Caco-2 (cell line): ENCODE measurements around the gene KCNG4. TPM values are rescaled to one million over a fixed set of nuclear protein-coding genes. Genes with fewer than 3 reads are reported as not detected.

Experiments used
- BruUV-seq: library from RNA; stranded (reverse); fragments of 400-500 nt; replicated peaks from 2 replicates; lab custom pipeline; 2021; lab: Mats Ljungman, UMichigan
- CTCF ChIA-PET: fragments of 300-600 bp; sonication (Branson Sonifier 250); formaldehyde crosslinking; loops from one replicate; lab custom pipeline; 2022; ENCODE audit warnings: antibody characterized with exemption; lab: Charles Lee
- POLR2A ChIA-PET: fragments of 300-600 bp; sonication (Branson Sonifier 250); formaldehyde crosslinking; loops from one replicate; lab custom pipeline; 2022; ENCODE audit warnings: antibody characterized with exemption; lab: Charles Lee
- DNase-seq, 2 experiments: peaks; one replicate each; pipeline versions ENCODE4 v3.0.0 to v3.0.0-alpha.2; 2020 to 2022
- H3K27me3 ChIP-seq: replicated peaks from 2 replicates; pipeline ENCODE4 v1.6.0; 2011; ENCODE audit warnings: low read length; ENCODE audit not compliant: control insufficient read depth, insufficient read depth
- H3K36me3 ChIP-seq: 2 replicates; pipeline ENCODE4 v1.5.1; 2011; ENCODE audit warnings: low read length; ENCODE audit not compliant: control insufficient read depth, insufficient read depth
- H3K4me1 ChIP-seq: fragments of 250-450 bp; sonication (Bioruptor Pico); 2 replicates; pipeline ENCODE4 v1.5.1; 2020; ENCODE audit warnings: mild to moderate bottlenecking
- H3K4me3 ChIP-seq: 2 replicates; pipeline ENCODE4 v1.5.1; 2011; ENCODE audit warnings: low read depth, mild to moderate bottlenecking, control low read depth, low read length
- H3K9me3 ChIP-seq: fragments of 250-450 bp; sonication (Bioruptor Pico); 2 replicates; pipeline ENCODE4 v1.5.1; 2020; ENCODE audit warnings: mild to moderate bottlenecking, moderate library complexity
- H3K27ac Mint-ChIP-seq: one replicate; pipeline ENCODE4 v1.8.0; 2022; ENCODE audit warnings: mixed read lengths; ENCODE audit not compliant: unreplicated experiment
- H3K27me3 Mint-ChIP-seq: one replicate; pipeline ENCODE4 v1.8.0; 2022; ENCODE audit warnings: mixed read lengths; ENCODE audit not compliant: insufficient read depth, unreplicated experiment
- H3K36me3 Mint-ChIP-seq: one replicate; pipeline ENCODE4 v1.8.0; 2022; ENCODE audit warnings: mild to moderate bottlenecking, mixed read lengths; ENCODE audit not compliant: insufficient read depth, unreplicated experiment
- H3K4me1 Mint-ChIP-seq: one replicate; pipeline ENCODE4 v1.8.0; 2022; ENCODE audit warnings: low read depth, mixed read lengths; ENCODE audit not compliant: unreplicated experiment
- H3K4me3 Mint-ChIP-seq: one replicate; pipeline ENCODE4 v1.8.0; 2022; ENCODE audit warnings: mild to moderate bottlenecking, moderate library complexity, mixed read lengths; ENCODE audit not compliant: unreplicated experiment
- H3K9me3 Mint-ChIP-seq: one replicate; pipeline ENCODE4 v1.8.0; 2022; ENCODE audit warnings: mixed read lengths; ENCODE audit not compliant: unreplicated experiment
- intact Hi-C: fragments of 100-400 bp; cut with micrococcal nuclease; formaldehyde crosslinking; loops from one replicate; pipeline ENCODE4 v1.10.0; 2022; ENCODE audit not compliant: unreplicated experiment
- total RNA-seq: library from RNA; stranded (reverse); gene quantifications from 2 replicates; pipeline ENCODE4 v1.2.3, GENCODE V29; 2022
- TF ChIP-seq, protein P1 (sequence below), 2 experiments: fragments of 200-600 bp in 1 of 2; IDR thresholded peaks; 1 replicate in 1 of 2; 2 replicates in 1 of 2; pipeline versions ENCODE4 v1.5.1 to v1.8.0; 2011 to 2022; ENCODE audit warnings: antibody characterized with exemption in 1 of 2, control low read depth in 1 of 2, inconsistent platforms in 1 of 2, low read depth in 1 of 2, low read length in 1 of 2, mild to moderate bottlenecking in 1 of 2, moderate library complexity in 1 of 2; ENCODE audit not compliant: insufficient read depth in 1 of 2, severe bottlenecking in 1 of 2, unreplicated experiment in 1 of 2

Gene KCNG4
- total RNA-seq, 1 experiment from 2014 or later = not detected

- ChIA-PET CTCF (no interaction called here), POLR2A (no interaction called here)
- BruUV-seq = no TSS peak
- H3K36me3 Mint-ChIP-seq = peaks cover 19% of the 10 kb centered on the region
- no peak overlapping the region for H3K27ac Mint-ChIP-seq
- Histone ChIP-seq H3K9me3 (no peaks in the 10 kb centered on the region), H3K36me3 (peaks cover 4% of the 10 kb centered on the region), H3K4me1 (peaks cover 15% of the 10 kb centered on the region), H3K27me3 (no peaks in the 10 kb centered on the region), H3K4me3 (no peak overlapping the region)
- no peak overlapping the region for H3K4me3 Mint-ChIP-seq
- peaks cover 6% of the 10 kb centered on the region for H3K4me1 Mint-ChIP-seq
- TF ChIP-seq, protein P1, sequence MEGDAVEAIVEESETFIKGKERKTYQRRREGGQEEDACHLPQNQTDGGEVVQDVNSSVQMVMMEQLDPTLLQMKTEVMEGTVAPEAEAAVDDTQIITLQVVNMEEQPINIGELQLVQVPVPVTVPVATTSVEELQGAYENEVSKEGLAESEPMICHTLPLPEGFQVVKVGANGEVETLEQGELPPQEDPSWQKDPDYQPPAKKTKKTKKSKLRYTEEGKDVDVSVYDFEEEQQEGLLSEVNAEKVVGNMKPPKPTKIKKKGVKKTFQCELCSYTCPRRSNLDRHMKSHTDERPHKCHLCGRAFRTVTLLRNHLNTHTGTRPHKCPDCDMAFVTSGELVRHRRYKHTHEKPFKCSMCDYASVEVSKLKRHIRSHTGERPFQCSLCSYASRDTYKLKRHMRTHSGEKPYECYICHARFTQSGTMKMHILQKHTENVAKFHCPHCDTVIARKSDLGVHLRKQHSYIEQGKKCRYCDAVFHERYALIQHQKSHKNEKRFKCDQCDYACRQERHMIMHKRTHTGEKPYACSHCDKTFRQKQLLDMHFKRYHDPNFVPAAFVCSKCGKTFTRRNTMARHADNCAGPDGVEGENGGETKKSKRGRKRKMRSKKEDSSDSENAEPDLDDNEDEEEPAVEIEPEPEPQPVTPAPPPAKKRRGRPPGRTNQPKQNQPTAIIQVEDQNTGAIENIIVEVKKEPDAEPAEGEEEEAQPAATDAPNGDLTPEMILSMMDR (IDR thresholded peaks at IDR 0.05; ENCODE audit: insufficient read depth in 1 of 2, low read depth in 1 of 2, low read length in 1 of 2, severe bottlenecking in 1 of 2, unreplicated experiment in 1 of 2) = no peak
- H3K9me3 Mint-ChIP-seq = no peaks in the 10 kb centered on the region
- H3K27me3 Mint-ChIP-seq = no peaks in the 10 kb centered on the region
- DNase-seq = no peak
- intact Hi-C loops = loop anchor here (10.0 kb wide), 1 partner anchor 303 kb away; no protein-coding TSS in a partner anchor
These were observed 58.5 kb downstream of the KCNG4 start for GRCh38 chr16:84181144-84181915.

DNA sequence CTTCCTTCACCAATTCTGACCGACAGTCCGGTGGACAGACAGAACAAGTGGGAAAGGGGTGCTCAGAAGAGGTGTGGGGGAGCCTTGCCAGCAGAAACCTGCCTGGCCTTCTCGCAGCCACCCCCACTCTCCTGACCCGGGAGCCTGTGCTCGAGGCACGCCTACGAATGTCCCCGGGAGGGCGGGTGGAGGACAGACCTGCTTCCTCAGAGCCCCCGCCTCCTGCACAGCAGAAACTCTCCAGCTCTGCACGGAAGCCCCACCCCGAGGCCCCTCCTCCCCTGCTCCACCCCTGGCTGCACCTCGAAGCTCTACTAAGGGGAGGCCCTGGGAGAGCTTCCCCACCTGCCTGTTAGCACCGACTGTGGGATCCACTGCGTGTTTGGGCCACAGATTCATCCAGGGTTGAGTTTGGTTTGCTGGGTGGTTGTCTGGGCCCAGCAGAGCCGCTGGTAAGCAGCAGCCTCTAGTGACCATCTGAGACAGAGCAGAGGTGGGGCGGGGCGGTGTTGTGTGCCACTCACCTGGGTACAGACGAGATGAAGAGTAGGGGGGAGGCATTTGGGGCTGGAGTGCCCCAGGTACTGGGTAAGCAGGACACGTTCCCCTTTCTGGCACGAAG lies 59.2 kb downstream of the KCNG4 start:
- H3K9me3 ChIP-seq = no peaks in the 10 kb centered on the region
- H3K4me1 Mint-ChIP-seq = peaks cover 6% of the 10 kb centered on the region
- peaks cover 19% of the 10 kb centered on the region for H3K36me3 Mint-ChIP-seq
- no peak overlapping the region for H3K27ac Mint-ChIP-seq
- H3K9me3 Mint-ChIP-seq = no peaks in the 10 kb centered on the region
- intact Hi-C loops = loop anchor here (10.0 kb wide), 1 partner anchor 304 kb away; no protein-coding TSS in a partner anchor
- TF ChIP-seq, protein P1 (IDR thresholded peaks at IDR 0.05; ENCODE audit: insufficient read depth in 1 of 2, low read depth in 1 of 2, low read length in 1 of 2, severe bottlenecking in 1 of 2, unreplicated experiment in 1 of 2) = no peak
- no peaks in the 10 kb centered on the region for H3K27me3 ChIP-seq
- ChIA-PET CTCF (no interaction called here), POLR2A (no interaction called here)
- H3K4me3 ChIP-seq = no peak overlapping the region
- H3K4me3 Mint-ChIP-seq = no peak overlapping the region
- no peaks in the 10 kb centered on the region for H3K27me3 Mint-ChIP-seq
- peaks cover 16% of the 10 kb centered on the region for H3K4me1 ChIP-seq
- no peak for DNase-seq
- peaks cover 4% of the 10 kb centered on the region for H3K36me3 ChIP-seq
- no TSS peak for BruUV-seq

GRCh38 chr16:84179612-84180320 lies 60.0 kb downstream of the KCNG4 start:
- H3K4me3 ChIP-seq = no peak overlapping the region
- no peaks in the 10 kb centered on the region for H3K9me3 ChIP-seq
- Mint-ChIP-seq H3K36me3 (peaks cover 24% of the 10 kb centered on the region), H3K4me3 (no peak overlapping the region), H3K4me1 (no peaks in the 10 kb centered on the region), H3K27me3 (no peaks in the 10 kb centered on the region), H3K27ac (no peak overlapping the region), H3K9me3 (no peaks in the 10 kb centered on the region)
- peaks cover 3% of the 10 kb centered on the region for H3K36me3 ChIP-seq
- no peak for DNase-seq
- ChIA-PET POLR2A (no interaction called here), CTCF (interaction anchor here (0.8 kb wide), 1 partner anchor 128 kb away, joined by 3 read pairs; no protein-coding TSS in a partner anchor)
- peaks cover 16% of the 10 kb centered on the region for H3K4me1 ChIP-seq
- no peaks in the 10 kb centered on the region for H3K27me3 ChIP-seq
- intact Hi-C loops = loop anchor here (10.0 kb wide), 1 partner anchor 305 kb away; no protein-coding TSS in a partner anchor
- BruUV-seq = no TSS peak
- TF ChIP-seq, protein P1 (IDR thresholded peaks at IDR 0.05; ENCODE audit: insufficient read depth in 1 of 2, low read depth in 1 of 2, low read length in 1 of 2, severe bottlenecking in 1 of 2, unreplicated experiment in 1 of 2) = no peak
